HepG2 (cell line): ENCODE results near the gene ADAMTS2. TPM values are rescaled to one million over a fixed set of nuclear protein-coding genes. Genes with fewer than 3 reads are reported as not detected.

Source experiments
- ATAC-seq: fragments of 200-7000 bp; cut with Tn5 transposase; 3 replicates; pipeline ENCODE4 v1.9.1; 2020; ENCODE audit warnings: mild to moderate bottlenecking, moderate library complexity
- BruUV-seq: library from RNA; stranded (reverse); fragments of 400-500 nt; replicated peaks from 2 replicates; lab custom pipeline; 2021; lab: Mats Ljungman, UMichigan
- CTCF ChIA-PET: fragments of 300-600 bp; formaldehyde crosslinking; extraction: SDS; loops from one replicate; lab custom pipeline; 2021; ENCODE audit warnings: low total read pairs, inconsistent platforms, low intra/inter-chr PET ratio; lab: Yijun Ruan, JAX
- POLR2A ChIA-PET: fragments of 350-600 bp; sonication (Branson Sonifier 250); formaldehyde crosslinking; loops from one replicate; lab custom pipeline; 2020; ENCODE audit warnings: antibody characterized with exemption, inconsistent platforms; lab: Yijun Ruan, JAX
- DNase-seq: peaks from one replicate; pipeline ENCODE4 v3.0.0-alpha.2; 2015; ENCODE audit warnings: low spot score
- FAIRE-seq: peaks from 3 replicates; lab custom pipeline; 2011; peaks lifted over from hg19 to GRCh38; lab: Jason Lieb, UNC
- H2AFZ ChIP-seq: one replicate; pipeline ENCODE4 v1.6.1; 2011; ENCODE audit warnings: low read length, inconsistent platforms
- H3K27ac ChIP-seq: fragments of 300-600 bp; 3 replicates; pipeline ENCODE4 v1.8.0; 2011; ENCODE audit warnings: mixed run types, mild to moderate bottlenecking, mixed read lengths, low read length, inconsistent platforms; ENCODE audit not compliant: insufficient read depth; ENCODE audit errors: extremely low read length
- H3K27me3 ChIP-seq, 2 experiments: fragments of 200-600 bp in 1 of 2; 2 replicates in 1 of 2; 3 replicates in 1 of 2; pipeline versions ENCODE4 v1.6.0 to v1.8.0; 2011; ENCODE audit warnings: low read length in 2 of 2, mild to moderate bottlenecking in 2 of 2, moderate library complexity in 2 of 2, inconsistent platforms in 1 of 2; ENCODE audit not compliant: insufficient read depth in 2 of 2, control insufficient read depth in 1 of 2
- H3K36me3 ChIP-seq, 2 experiments: fragments of 200-600 bp in 1 of 2; replicated peaks in 1 of 2; 2 replicates in 1 of 2; 3 replicates in 1 of 2; pipeline versions ENCODE4 v1.5.1 to v1.8.0; 2011; ENCODE audit warnings: low read length in 2 of 2, inconsistent platforms in 1 of 2; ENCODE audit not compliant: insufficient read depth in 2 of 2, control insufficient read depth in 1 of 2
- H3K4me1 ChIP-seq: 2 replicates; pipeline ENCODE4 v1.5.1; 2012; ENCODE audit warnings: low read length, inconsistent platforms; ENCODE audit not compliant: insufficient read depth
- H3K4me2 ChIP-seq: 2 replicates; pipeline ENCODE4 v1.6.0; 2011; ENCODE audit warnings: low read depth, low read length, inconsistent platforms
- H3K4me3 ChIP-seq, 3 experiments: fragments of 200-600 bp in 1 of 3; sonication (generic), shearing (Covaris generic) in 1 of 3; replicated peaks in 1 of 3; 2 replicates each; pipeline ENCODE4 v1.5.1; 2011 to 2016; ENCODE audit warnings: low read length in 3 of 3, inconsistent platforms in 2 of 3, low read depth in 2 of 3, mild to moderate bottlenecking in 2 of 3, control low read depth in 1 of 3, mixed read lengths in 1 of 3; ENCODE audit not compliant: insufficient read depth in 1 of 3
- H3K79me2 ChIP-seq: one replicate; pipeline ENCODE4 v1.6.1; 2011; ENCODE audit warnings: low read length, inconsistent platforms; ENCODE audit not compliant: insufficient read depth
- H3K9ac ChIP-seq: 2 replicates; pipeline ENCODE4 v1.6.0; 2011; ENCODE audit warnings: mild to moderate bottlenecking, low read depth, low read length, inconsistent platforms; ENCODE audit not compliant: insufficient read depth
- H3K9me3 ChIP-seq: 2 replicates; pipeline ENCODE4 v1.5.1; 2012; ENCODE audit warnings: mild to moderate bottlenecking, low read length
- H4K20me1 ChIP-seq: 2 replicates; pipeline ENCODE4 v1.6.0; 2011; ENCODE audit warnings: inconsistent platforms, mild to moderate bottlenecking, low read length, moderate library complexity; ENCODE audit not compliant: insufficient read depth
- ARNT ChIP-seq: fragments of 450-650 bp; IDR thresholded peaks from 2 replicates; pipeline ENCODE4 v1.6.1; 2017
- ARNTL ChIP-seq: sonication (generic); formaldehyde crosslinking; IDR thresholded peaks from 2 replicates; pipeline ENCODE4 v1.4.0; 2020; ENCODE audit warnings: mild to moderate bottlenecking, missing genetic modification reagents
- CERS6 ChIP-seq: sonication (generic); formaldehyde crosslinking; IDR thresholded peaks from 2 replicates; pipeline ENCODE4 v1.5.0; 2020; ENCODE audit warnings: missing genetic modification reagents
- KIAA2018 ChIP-seq: sonication (generic); formaldehyde crosslinking; IDR thresholded peaks from 2 replicates; pipeline ENCODE4 v1.5.0; 2020; ENCODE audit warnings: mild to moderate bottlenecking, missing genetic modification reagents, borderline replicate concordance
- RCOR2 ChIP-seq: IDR thresholded peaks from 2 replicates; pipeline ENCODE4 v1.6.1; 2016; ENCODE audit warnings: missing biosample characterization, missing genetic modification reagents
- TRIM24 ChIP-seq: sonication (generic); formaldehyde crosslinking; IDR thresholded peaks from 2 replicates; pipeline ENCODE4 v1.8.0; 2022; ENCODE audit warnings: mild to moderate bottlenecking, missing genetic modification reagents
- ZNF101 ChIP-seq: sonication (generic); formaldehyde crosslinking; IDR thresholded peaks from 2 replicates; pipeline ENCODE4 v1.4.0; 2020; ENCODE audit warnings: mild to moderate bottlenecking, low read depth, missing genetic modification reagents, borderline replicate concordance
- ZNF124 ChIP-seq: sonication (generic); formaldehyde crosslinking; IDR thresholded peaks from 2 replicates; pipeline ENCODE4 v1.4.0; 2020; ENCODE audit warnings: missing genetic modification reagents
- ZNF292 ChIP-seq: sonication (generic); formaldehyde crosslinking; IDR thresholded peaks from 2 replicates; pipeline ENCODE4 v1.8.1; 2022; ENCODE audit warnings: mild to moderate bottlenecking, low read depth, missing genetic modification reagents, borderline replicate concordance
- ZNF33A ChIP-seq: sonication (generic); formaldehyde crosslinking; IDR thresholded peaks from 2 replicates; pipeline ENCODE4 v1.5.1; 2020; ENCODE audit warnings: missing genetic modification reagents, mild to moderate bottlenecking, moderate library complexity, borderline replicate concordance
- ZNF460 ChIP-seq: sonication (generic); formaldehyde crosslinking; IDR thresholded peaks from 2 replicates; pipeline ENCODE4 v1.5.1; 2020; ENCODE audit warnings: missing genetic modification reagents, mild to moderate bottlenecking, borderline replicate concordance
- WGBS: methylation state at CpG from one replicate; pipeline ENCODE4 v1.1.6; 2017; ENCODE audit warnings: low lambda C conversion rate; 5-methylcytosine and 5-hydroxymethylcytosine counted together
- in situ Hi-C: cut with HindIII; loops from 2 replicates; pipeline ENCODE4 v1.10.0; 2017; ENCODE audit warnings: low pct_unique_long_range_greater_than_20kb; ENCODE audit not compliant: extremely low pct_ligation_motif_present
- intact Hi-C: fragments of 100-400 bp; cut with micrococcal nuclease; formaldehyde crosslinking; loops from one replicate; pipeline ENCODE4 v1.10.0; 2022; ENCODE audit not compliant: unreplicated experiment
- polyA plus RNA-seq, 8 experiments: library from polyadenylated mRNA; depleted of rRNA in 3 of 8; stranded (reverse) in 7 of 8; unstranded in 1 of 8; fragments of >200 nt; fragmentation: Illumina TruSeq in 4 of 8; extraction: Trizol in 4 of 8; gene quantifications; 2 replicates each; pipeline versions ENCODE4 v1.2.1 to v1.2.3, GENCODE V29; 2011 to 2016; ENCODE audit warnings: low read depth in 4 of 8, missing spikeins in 1 of 8, mixed read lengths in 1 of 8; ENCODE audit not compliant: insufficient read depth in 1 of 8
- total RNA-seq, 5 experiments: library from RNA; depleted of rRNA; stranded (reverse); fragments of >200 nt; fragmentation: Illumina TruSeq; extraction: Trizol; gene quantifications; 2 replicates each; pipeline ENCODE4 v1.2.3, GENCODE V29; 2016; ENCODE audit warnings: low read depth in 1 of 5

Gene ADAMTS2
- total and polyA plus RNA-seq, 2 of the 13 experiments (the other 11 are each of a cell fraction or from before 2014, with no cell fraction given), result 0.24 to 3.5 TPM

GRCh38 chr5:179163236-179164155, 181.8 kb downstream of the ADAMTS2 start:
- no peak for FAIRE-seq
- H3K9ac ChIP-seq, result no peak overlapping the region
- in situ Hi-C loops (no loop called here), intact Hi-C loops (loop anchor here (10.0 kb wide), 1 partner anchor 101 kb away; no protein-coding TSS in a partner anchor)
- no peaks in the 10 kb centered on the region; the same call in none of the 2 replicates for H3K9me3 ChIP-seq
- no peaks in the 10 kb centered on the region for H3K4me1 ChIP-seq
- no peak overlapping the region for H2AFZ ChIP-seq
- H3K36me3 ChIP-seq, result no peaks in the 10 kb centered on the region
- ChIA-PET POLR2A (no interaction called here), CTCF (no interaction called here)
- H4K20me1 ChIP-seq, result no peaks in the 10 kb centered on the region
- no TSS peak for BruUV-seq
- no peak overlapping the region for H3K27ac ChIP-seq
- no peaks in the 10 kb centered on the region for H3K79me2 ChIP-seq
- ATAC-seq, result no peak
- no peak overlapping the region for H3K4me3 ChIP-seq
- no peak for DNase-seq
- 30% methylated on average over 12 of the region's 15 CpGs for WGBS
- H3K4me2 ChIP-seq, result no peak overlapping the region
- peaks cover 3 to 14% of the 10 kb centered on the region in 2 experiments; a peak in 3 of 5 replicates for H3K27me3 ChIP-seq
- TF ChIP-seq ZNF124 (CRISPR knock-in tag) (no peak), ARNTL (CRISPR knock-in tag) (no peak), ZNF292 (CRISPR knock-in tag) (no peak), ARNT (no peak), ZNF33A (CRISPR knock-in tag) (no peak), TRIM24 (CRISPR knock-in tag) (no peak), ZNF101 (CRISPR knock-in tag) (no peak), ZNF460 (no peak), RCOR2 (CRISPR knock-in tag) (no peak), CERS6 (CRISPR knock-in tag) (no peak), KIAA2018 (CRISPR knock-in tag) (no peak)
